Measurements from ENCODE around the gene CSGALNACT2. TPM values are rescaled to one million over a fixed set of nuclear protein-coding genes. Genes with fewer than 3 reads are reported as not detected.

CSGALNACT2 gene
- total RNA-seq, 2 experiments from 2014 or later, result 19.3 to 19.5 TPM

- intact Hi-C loops (cut with DNase I, micrococcal nuclease), result loop anchor here (1.0 to 10.0 kb wide), 7 partner anchors 8 to 694 kb away; partner anchors contain the start of gene CSGALNACT2 (in 1 of the 2)
Observed at GRCh38 chr10:43120929-43121314, 17.3 kb upstream of the CSGALNACT2 start.

GRCh38 chr10:43121444-43121843 lies 16.8 kb upstream of the CSGALNACT2 start:
- H3K4me3 Mint-ChIP-seq, result no peak overlapping the region
- H3K4me1 Mint-ChIP-seq, result peaks cover 19% of the 10 kb centered on the region
- DNase-seq (no peak), ATAC-seq (no peak)
- POLR2A ChIA-PET, result interaction anchor here (0.6 to 1.1 kb wide), 3 partner anchors 17 to 193 kb away, joined by 3 to 16 read pairs (median 3); partner anchors contain the start of gene CSGALNACT2
- intact Hi-C loops (cut with DNase I, micrococcal nuclease), result loop anchor here (1.0 to 10.0 kb wide), 7 partner anchors 8 to 693 kb away; partner anchors contain the start of gene CSGALNACT2 (in 1 of the 2)
- no peaks in the 10 kb centered on the region for H3K27me3 Mint-ChIP-seq
- peak overlapping the region; percentile 82 for H3K27ac Mint-ChIP-seq
- CTCF ChIA-PET, result interaction anchor here (0.5 to 0.8 kb wide), 3 partner anchors 80 to 305 kb away, joined by 3 read pairs; no protein-coding TSS in a partner anchor
- H3K9me3 Mint-ChIP-seq (ENCODE audit: low read depth), result no peaks in the 10 kb centered on the region
- no peaks in the 10 kb centered on the region for H3K36me3 Mint-ChIP-seq (ENCODE audit: low read depth)

More at GRCh38 chr10:43120929-43121314, 17.3 kb upstream of the CSGALNACT2 start:
- peak overlapping the region; percentile 16 for H3K4me3 Mint-ChIP-seq
- CTCF ChIA-PET, result interaction anchor here (0.8 to 0.9 kb wide), 3 partner anchors 64 to 138 kb away, joined by 3 to 5 read pairs (median 3); no protein-coding TSS in a partner anchor
- no peaks in the 10 kb centered on the region for H3K36me3 Mint-ChIP-seq (ENCODE audit: low read depth)
- peaks cover 19% of the 10 kb centered on the region for H3K4me1 Mint-ChIP-seq
- no peaks in the 10 kb centered on the region for H3K27me3 Mint-ChIP-seq
- POLR2A ChIA-PET, result interaction anchor here (0.6 to 1.1 kb wide), 3 partner anchors 18 to 287 kb away, joined by 3 to 16 read pairs (median 12); partner anchors contain the start of gene CSGALNACT2
- no peaks in the 10 kb centered on the region for H3K9me3 Mint-ChIP-seq (ENCODE audit: low read depth)
- peak overlapping the region; percentile 82 for H3K27ac Mint-ChIP-seq
- peak; percentile 99 for ATAC-seq
- peak; percentile 84 for DNase-seq

- Mint-ChIP-seq H3K36me3 (ENCODE audit: low read depth) (no peaks in the 10 kb centered on the region), H3K4me3 (no peak overlapping the region), H3K27me3 (no peaks in the 10 kb centered on the region), H3K4me1 (peaks cover 24% of the 10 kb centered on the region), H3K9me3 (ENCODE audit: low read depth) (no peaks in the 10 kb centered on the region), H3K27ac (no peak overlapping the region)
- ChIA-PET CTCF (interaction anchor here (0.5 to 1.1 kb wide), 2 partner anchors 50 to 304 kb away, joined by 3 to 5 read pairs; no protein-coding TSS in a partner anchor), POLR2A (interaction anchor here (1.1 kb wide), 1 partner anchor 17 kb away, joined by 3 read pairs; no protein-coding TSS in a partner anchor)
- no peak for ATAC-seq
- DNase-seq, result no peak
- intact Hi-C loops (cut with DNase I, micrococcal nuclease), result loop anchor here (5.0 to 10.0 kb wide), 4 partner anchors 45 to 693 kb away; no protein-coding TSS in a partner anchor
Observed at GRCh38 chr10:43122096-43122495, 16.1 kb upstream of the CSGALNACT2 start.

GRCh38 chr10:43122826-43123225 lies 15.4 kb upstream of the CSGALNACT2 start:
- no peaks in the 10 kb centered on the region for H3K9me3 Mint-ChIP-seq (ENCODE audit: low read depth)
- intact Hi-C loops (cut with DNase I, micrococcal nuclease), result loop anchor here (5.0 to 10.0 kb wide), 4 partner anchors 44 to 692 kb away; no protein-coding TSS in a partner anchor
- H3K27ac Mint-ChIP-seq, result no peak overlapping the region
- ChIA-PET POLR2A (interaction anchor here (1.1 kb wide), 1 partner anchor 16 kb away, joined by 3 read pairs; no protein-coding TSS in a partner anchor), CTCF (interaction anchor here (0.7 to 1.1 kb wide), 2 partner anchors 49 to 109 kb away, joined by 3 to 5 read pairs; no protein-coding TSS in a partner anchor)
- ATAC-seq (no peak), DNase-seq (no peak)
- H3K27me3 Mint-ChIP-seq, result no peaks in the 10 kb centered on the region
- H3K4me3 Mint-ChIP-seq, result no peak overlapping the region
- H3K36me3 Mint-ChIP-seq (ENCODE audit: low read depth), result no peaks in the 10 kb centered on the region
- peaks cover 30% of the 10 kb centered on the region for H3K4me1 Mint-ChIP-seq

- Mint-ChIP-seq H3K4me1 (peaks cover 33% of the 10 kb centered on the region), H3K27ac (no peak overlapping the region)
Observed at GRCh38 chr10:43123361-43124093, 14.7 kb upstream of the CSGALNACT2 start.

GRCh38 chr10:43124094-43124521 lies 14.1 kb upstream of the CSGALNACT2 start:
- Mint-ChIP-seq H3K4me1 (peaks cover 38% of the 10 kb centered on the region), H3K9me3 (ENCODE audit: low read depth) (no peaks in the 10 kb centered on the region)
- CTCF ChIA-PET, result interaction anchor here (0.6 to 1.1 kb wide), 3 partner anchors 9 to 241 kb away, joined by 3 to 4 read pairs (median 3); no protein-coding TSS in a partner anchor

More at GRCh38 chr10:43123361-43124093, 14.7 kb upstream of the CSGALNACT2 start:
- Mint-ChIP-seq H3K27me3 (no peaks in the 10 kb centered on the region), H3K36me3 (ENCODE audit: low read depth) (no peaks in the 10 kb centered on the region), H3K9me3 (ENCODE audit: low read depth) (no peaks in the 10 kb centered on the region), H3K4me3 (no peak overlapping the region)
- no peak for ATAC-seq
- no peak for DNase-seq
- CTCF ChIA-PET, result interaction anchor here (0.7 to 1.1 kb wide), 2 partner anchors 10 to 108 kb away, joined by 3 read pairs; no protein-coding TSS in a partner anchor
- POLR2A ChIA-PET, result no interaction called here
- intact Hi-C loops (cut with DNase I, micrococcal nuclease), result loop anchor here (5.0 to 10.0 kb wide), 4 partner anchors 44 to 691 kb away; no protein-coding TSS in a partner anchor

GRCh38 chr10:43124574-43125273 lies 13.5 kb upstream of the CSGALNACT2 start:
- DNase-seq (no peak), ATAC-seq (no peak)
- peaks cover 43% of the 10 kb centered on the region for H3K4me1 Mint-ChIP-seq
- H3K27me3 Mint-ChIP-seq, result no peaks in the 10 kb centered on the region
- ChIA-PET CTCF (interaction anchor here (0.6 to 1.1 kb wide), 3 partner anchors 9 to 240 kb away, joined by 3 to 4 read pairs (median 3); no protein-coding TSS in a partner anchor), POLR2A (no interaction called here)
- no peaks in the 10 kb centered on the region for H3K9me3 Mint-ChIP-seq (ENCODE audit: low read depth)
- H3K27ac Mint-ChIP-seq, result no peak overlapping the region
- intact Hi-C loops (cut with DNase I, micrococcal nuclease), result loop anchor here (5.0 to 10.0 kb wide), 4 partner anchors 43 to 690 kb away; no protein-coding TSS in a partner anchor
- no peak overlapping the region for H3K4me3 Mint-ChIP-seq
- H3K36me3 Mint-ChIP-seq (ENCODE audit: low read depth), result no peaks in the 10 kb centered on the region

More at GRCh38 chr10:43124094-43124521, 14.1 kb upstream of the CSGALNACT2 start:
- no peak overlapping the region for H3K27ac Mint-ChIP-seq
- DNase-seq (no peak), ATAC-seq (no peak)
- no peak overlapping the region for H3K4me3 Mint-ChIP-seq
- intact Hi-C loops (cut with DNase I, micrococcal nuclease), result loop anchor here (5.0 to 10.0 kb wide), 4 partner anchors 43 to 691 kb away; no protein-coding TSS in a partner anchor
- H3K36me3 Mint-ChIP-seq (ENCODE audit: low read depth), result no peaks in the 10 kb centered on the region
- H3K27me3 Mint-ChIP-seq, result no peaks in the 10 kb centered on the region
- POLR2A ChIA-PET, result no interaction called here

GRCh38 chr10:43125274-43125845 lies 12.9 kb upstream of the CSGALNACT2 start:
- CTCF ChIA-PET, result no interaction called here
- no peak for DNase-seq
- H3K36me3 Mint-ChIP-seq (ENCODE audit: low read depth), result no peaks in the 10 kb centered on the region
- peak overlapping the region; percentile 2 for H3K27ac Mint-ChIP-seq
- H3K27me3 Mint-ChIP-seq, result no peaks in the 10 kb centered on the region
- no peaks in the 10 kb centered on the region for H3K9me3 Mint-ChIP-seq (ENCODE audit: low read depth)
- H3K4me3 Mint-ChIP-seq, result no peak overlapping the region
- H3K4me1 Mint-ChIP-seq, result peaks cover 42% of the 10 kb centered on the region
- POLR2A ChIA-PET, result no interaction called here
- ATAC-seq, result no peak
- intact Hi-C loops (cut with DNase I, micrococcal nuclease), result loop anchor here in 1 of 2 experiments (10.0 kb wide), 1 partner anchor 689 kb away; no protein-coding TSS in a partner anchor

GRCh38 chr10:43125881-43126731 lies 12.1 kb upstream of the CSGALNACT2 start:
- ATAC-seq (no peak), DNase-seq (no peak)
- no peak overlapping the region for H3K27ac Mint-ChIP-seq
- POLR2A ChIA-PET, result no interaction called here
- no peaks in the 10 kb centered on the region for H3K36me3 Mint-ChIP-seq (ENCODE audit: low read depth)
- no peaks in the 10 kb centered on the region for H3K27me3 Mint-ChIP-seq
- H3K4me3 Mint-ChIP-seq, result no peak overlapping the region
- intact Hi-C loops (cut with DNase I, micrococcal nuclease), result loop anchor here in 1 of 2 experiments (10.0 kb wide), 1 partner anchor 689 kb away; no protein-coding TSS in a partner anchor
- CTCF ChIA-PET, result no interaction called here
- no peaks in the 10 kb centered on the region for H3K9me3 Mint-ChIP-seq (ENCODE audit: low read depth)
- peaks cover 34% of the 10 kb centered on the region for H3K4me1 Mint-ChIP-seq
